ENCODE measurements around the gene ARHGEF10L.
"Not testable (repeated sequence)": the region's sequence is repeated elsewhere in the genome, so short reads cannot be mapped to it uniquely, and the experiment has no call there.

Gene ARHGEF10L

DNA sequence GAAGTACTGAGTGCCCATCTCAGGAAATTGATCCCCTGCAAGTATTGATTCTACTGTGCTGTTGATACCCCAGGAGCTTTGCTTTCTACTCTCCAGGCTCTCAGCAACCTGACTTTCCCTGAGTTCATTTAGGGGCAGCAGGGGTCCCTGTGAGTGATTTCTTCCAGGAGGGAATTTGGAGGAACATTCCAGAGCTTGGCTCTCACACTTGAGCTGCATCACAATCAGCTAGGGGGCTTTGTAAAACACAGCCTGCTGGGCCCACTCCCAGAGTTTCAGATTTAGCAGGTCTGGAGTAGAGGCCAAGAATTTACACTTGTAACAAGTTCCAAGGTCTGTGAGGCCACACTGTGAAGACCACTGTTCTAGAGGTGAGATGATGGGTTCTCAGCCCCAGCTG lies 199.6 kb downstream of the ARHGEF10L start:
- no peak overlapping the region for H3K4me3 ChIP-seq (ENCODE audit: low read length)
- no peaks in the 10 kb centered on the region for H3K27me3 ChIP-seq (ENCODE audit: insufficient read depth, low read length)
- no peaks in the 10 kb centered on the region for H3K4me1 ChIP-seq (ENCODE audit: insufficient read depth, low read length)
- no peaks in the 10 kb centered on the region for H3K9me3 ChIP-seq (ENCODE audit: insufficient read depth, low read depth, low read length)
- H3K36me3 ChIP-seq (ENCODE audit: insufficient read depth, low read length), result no peaks in the 10 kb centered on the region
- H3K27ac ChIP-seq (ENCODE audit: low read depth, low read length), result peak overlapping the region; percentile 64; the same call in 1 of the 2 replicates
- H3K9ac ChIP-seq (ENCODE audit: low read depth, low read length), result no peak overlapping the region

DNA sequence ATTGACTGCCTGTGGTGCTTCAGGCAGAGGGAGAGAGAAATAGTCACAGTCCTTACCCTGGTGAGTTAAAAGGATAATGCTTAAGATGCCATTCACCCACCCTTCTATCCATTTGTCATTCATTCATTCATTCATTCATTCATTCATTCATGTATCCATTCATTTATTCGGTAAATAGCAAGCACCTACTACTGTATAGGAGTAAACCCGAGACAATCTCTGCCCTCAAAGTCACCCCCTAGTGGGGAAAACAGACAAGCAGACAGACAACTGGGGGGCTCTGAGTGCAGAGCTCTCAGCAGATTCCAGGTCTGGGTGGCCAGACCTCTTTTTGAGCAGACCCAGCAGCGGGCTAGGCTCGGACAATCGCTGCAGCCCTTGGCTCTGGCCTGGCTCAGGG lies 201.6 kb downstream of the ARHGEF10L start:
- no peaks in the 10 kb centered on the region for H3K36me3 ChIP-seq (ENCODE audit: insufficient read depth, low read length)
- H3K9me3 ChIP-seq (ENCODE audit: insufficient read depth, low read depth, low read length), result no peaks in the 10 kb centered on the region
- H3K4me3 ChIP-seq (ENCODE audit: low read length), result no peak overlapping the region
- 91% methylated on average over 5 of the region's 5 CpGs for WGBS
- no peaks in the 10 kb centered on the region for H3K4me1 ChIP-seq (ENCODE audit: insufficient read depth, low read length)
- no peak overlapping the region for H3K9ac ChIP-seq (ENCODE audit: low read depth, low read length)
- no peak overlapping the region for H3K27ac ChIP-seq (ENCODE audit: low read depth, low read length)
- H3K27me3 ChIP-seq (ENCODE audit: insufficient read depth, low read length), result no peaks in the 10 kb centered on the region

DNA sequence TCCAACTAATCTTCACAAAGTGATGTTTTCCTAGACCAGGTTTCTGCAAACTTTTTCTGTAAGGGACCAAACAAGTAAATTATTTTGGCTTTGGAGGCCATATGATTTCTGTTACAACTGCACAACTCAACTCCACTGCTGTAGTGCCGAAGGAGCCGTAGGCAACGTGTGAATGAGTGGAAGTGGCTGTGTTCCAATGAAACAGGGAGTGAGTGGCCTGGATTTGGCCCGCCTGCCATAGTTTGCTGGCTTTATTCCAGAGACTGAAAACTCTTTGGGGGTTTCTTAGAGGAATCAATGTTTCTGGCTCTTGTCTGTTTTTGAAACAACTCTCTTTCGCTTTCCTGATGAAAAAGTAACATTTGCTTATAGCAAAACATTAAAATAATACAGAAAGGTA lies 203.1 kb downstream of the ARHGEF10L start:
- Histone ChIP-seq H3K36me3 (ENCODE audit: insufficient read depth, low read length) (no peaks in the 10 kb centered on the region), H3K27me3 (ENCODE audit: insufficient read depth, low read length) (no peaks in the 10 kb centered on the region), H3K9me3 (ENCODE audit: insufficient read depth, low read depth, low read length) (no peaks in the 10 kb centered on the region), H3K27ac (ENCODE audit: low read depth, low read length) (no peak overlapping the region), H3K4me3 (ENCODE audit: low read length) (no peak overlapping the region), H3K4me1 (ENCODE audit: insufficient read depth, low read length) (no peaks in the 10 kb centered on the region), H3K9ac (ENCODE audit: low read depth, low read length) (no peak overlapping the region)
- 91% methylated on average over 4 of the region's 5 CpGs for WGBS

DNA sequence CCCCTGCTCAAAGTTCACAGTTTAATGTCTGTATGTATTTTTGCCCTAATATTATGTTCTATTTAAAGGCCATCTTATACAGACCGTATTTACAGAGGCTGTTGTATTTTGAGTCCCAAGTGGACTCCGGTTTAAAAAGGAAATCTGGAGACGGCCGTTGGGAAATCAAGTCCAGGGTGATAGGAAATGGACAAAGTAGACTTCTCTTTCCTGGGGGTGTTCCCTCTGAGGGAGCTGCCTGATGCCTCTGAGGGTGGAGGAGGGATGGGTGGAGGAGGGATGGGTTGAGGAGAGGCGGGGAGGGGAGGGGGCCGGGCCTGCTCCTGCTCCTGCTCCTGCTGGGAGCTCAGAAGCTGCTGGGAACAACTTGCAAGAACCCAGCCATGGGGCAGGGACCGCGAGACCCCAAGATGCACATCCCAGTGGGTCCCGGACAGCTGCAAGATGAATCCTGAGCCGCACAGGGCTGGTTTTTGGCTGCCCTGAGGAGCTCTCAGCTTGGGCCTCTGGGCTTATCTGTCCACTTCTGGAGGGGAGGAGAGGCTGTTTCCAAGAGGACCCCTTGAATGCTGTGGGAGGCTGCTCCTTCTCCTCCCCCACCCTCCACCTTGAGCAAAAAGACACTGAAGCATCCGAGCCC lies 203.6 kb downstream of the ARHGEF10L start:
- Histone ChIP-seq H3K9ac (ENCODE audit: low read depth, low read length) (no peak overlapping the region), H3K4me3 (ENCODE audit: low read length) (no peak overlapping the region), H3K36me3 (ENCODE audit: insufficient read depth, low read length) (no peaks in the 10 kb centered on the region), H3K4me1 (ENCODE audit: insufficient read depth, low read length) (no peaks in the 10 kb centered on the region), H3K9me3 (ENCODE audit: insufficient read depth, low read depth, low read length) (no peaks in the 10 kb centered on the region), H3K27me3 (ENCODE audit: insufficient read depth, low read length) (no peaks in the 10 kb centered on the region), H3K27ac (ENCODE audit: low read depth, low read length) (no peak overlapping the region)
- WGBS, result 82% methylated on average over 11 of the region's 11 CpGs

- Histone ChIP-seq H3K36me3 (ENCODE audit: insufficient read depth, low read length) (no peaks in the 10 kb centered on the region), H3K9me3 (ENCODE audit: insufficient read depth, low read depth, low read length) (no peaks in the 10 kb centered on the region), H3K27me3 (ENCODE audit: insufficient read depth, low read length) (no peaks in the 10 kb centered on the region)
Measured at GRCh38 chr1:17743925-17744324, 204.4 kb downstream of the ARHGEF10L start.

GRCh38 chr1:17744666-17745478 lies 205.4 kb downstream of the ARHGEF10L start:
- no peaks in the 10 kb centered on the region for H3K36me3 ChIP-seq (ENCODE audit: insufficient read depth, low read length)
- H3K9me3 ChIP-seq (ENCODE audit: insufficient read depth, low read depth, low read length), result no peaks in the 10 kb centered on the region
- WGBS, result 86% methylated on average over 11 of the region's 11 CpGs

More at GRCh38 chr1:17743925-17744324, 204.4 kb downstream of the ARHGEF10L start:
- WGBS, result 94% methylated on average over 3 of the region's 3 CpGs
- Histone ChIP-seq H3K9ac (ENCODE audit: low read depth, low read length) (no peak overlapping the region), H3K4me3 (ENCODE audit: low read length) (no peak overlapping the region), H3K27ac (ENCODE audit: low read depth, low read length) (no peak overlapping the region), H3K4me1 (ENCODE audit: insufficient read depth, low read length) (no peaks in the 10 kb centered on the region)

DNA sequence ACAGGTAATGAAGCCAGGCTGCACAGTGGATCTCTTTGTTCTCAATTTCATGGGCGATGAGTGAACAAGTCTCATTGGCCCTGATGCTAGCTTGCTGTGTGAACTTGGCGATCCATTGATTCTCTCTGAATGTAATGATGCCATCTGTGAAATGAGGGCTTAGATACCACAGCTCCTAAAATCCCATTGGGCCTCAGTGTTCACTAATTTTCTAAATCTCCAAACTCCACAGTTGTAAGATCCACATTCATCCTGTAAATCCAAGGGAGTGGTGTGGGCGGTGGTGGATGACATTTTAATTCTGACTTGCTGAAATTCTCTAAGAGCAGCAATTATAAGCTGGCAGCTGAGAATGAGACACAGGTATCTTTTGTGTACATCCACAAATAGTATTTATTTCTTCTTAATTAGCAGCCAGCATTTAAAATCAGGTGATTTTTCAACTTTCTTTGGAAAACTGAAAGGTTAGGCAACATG lies 206.0 kb downstream of the ARHGEF10L start:
- 91% methylated on average over 3 of the region's 3 CpGs for WGBS
- no peak overlapping the region for H3K4me3 ChIP-seq (ENCODE audit: low read length)
- no peaks in the 10 kb centered on the region for H3K27me3 ChIP-seq (ENCODE audit: insufficient read depth, low read length)
- H3K9me3 ChIP-seq (ENCODE audit: insufficient read depth, low read depth, low read length), result no peaks in the 10 kb centered on the region
- H3K9ac ChIP-seq (ENCODE audit: low read depth, low read length), result no peak overlapping the region
- no peaks in the 10 kb centered on the region for H3K4me1 ChIP-seq (ENCODE audit: insufficient read depth, low read length)
- H3K36me3 ChIP-seq (ENCODE audit: insufficient read depth, low read length), result no peaks in the 10 kb centered on the region
- no peak overlapping the region for H3K27ac ChIP-seq (ENCODE audit: low read depth, low read length)

More at GRCh38 chr1:17744666-17745478, 205.4 kb downstream of the ARHGEF10L start:
- Histone ChIP-seq H3K27ac (ENCODE audit: low read depth, low read length) (no peak overlapping the region), H3K4me3 (ENCODE audit: low read length) (no peak overlapping the region), H3K27me3 (ENCODE audit: insufficient read depth, low read length) (no peaks in the 10 kb centered on the region), H3K4me1 (ENCODE audit: insufficient read depth, low read length) (no peaks in the 10 kb centered on the region), H3K9ac (ENCODE audit: low read depth, low read length) (no peak overlapping the region)

DNA sequence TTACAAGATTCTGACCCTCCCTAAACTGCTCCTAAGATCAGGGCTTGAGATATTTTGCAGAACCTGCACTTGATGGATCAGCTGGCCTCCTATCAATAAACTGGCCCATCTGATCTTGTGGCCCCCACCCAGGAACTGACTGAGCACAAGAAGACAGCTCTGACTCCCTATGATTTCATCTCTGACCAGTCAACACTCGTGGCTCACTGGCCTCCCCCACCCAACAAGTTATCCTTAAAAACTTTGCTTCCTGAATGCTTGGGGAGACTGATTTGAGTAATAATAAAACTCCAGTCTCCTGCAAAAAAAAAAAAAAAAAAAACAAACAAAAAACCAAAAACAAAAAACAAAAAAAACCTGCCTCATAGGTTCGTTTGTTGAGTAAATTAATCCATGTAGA lies 206.8 kb downstream of the ARHGEF10L start:
- H3K27me3 ChIP-seq (ENCODE audit: insufficient read depth, low read length); H3K36me3 ChIP-seq (ENCODE audit: insufficient read depth, low read length); H3K27ac ChIP-seq (ENCODE audit: low read depth, low read length); H3K9ac ChIP-seq (ENCODE audit: low read depth, low read length); H3K9me3 ChIP-seq (ENCODE audit: insufficient read depth, low read depth, low read length); H3K4me1 ChIP-seq (ENCODE audit: insufficient read depth, low read length); H3K4me3 ChIP-seq (ENCODE audit: low read length): not testable (repeated sequence)
- WGBS, result 95% methylated on average over 2 of the region's 2 CpGs

GRCh38 chr1:17746920-17747319 lies 207.4 kb downstream of the ARHGEF10L start:
- Histone ChIP-seq H3K27me3 (ENCODE audit: insufficient read depth, low read length) (no peaks in the 10 kb centered on the region), H3K4me3 (ENCODE audit: low read length) (no peak overlapping the region), H3K9ac (ENCODE audit: low read depth, low read length) (no peak overlapping the region), H3K4me1 (ENCODE audit: insufficient read depth, low read length) (no peaks in the 10 kb centered on the region), H3K27ac (ENCODE audit: low read depth, low read length) (no peak overlapping the region), H3K9me3 (ENCODE audit: insufficient read depth, low read depth, low read length) (no peaks in the 10 kb centered on the region), H3K36me3 (ENCODE audit: insufficient read depth, low read length) (no peaks in the 10 kb centered on the region)
- 94% methylated on average over 2 of the region's 2 CpGs for whole genome bisulfite sequencing

All from HUES64 (cell line).